Measurements from ENCODE around the gene SORL1. TPM values are rescaled to one million over a fixed set of nuclear protein-coding genes. Genes with fewer than 3 reads are reported as not detected.

The SORL1 gene
- total RNA-seq, 2 experiments from 2014 or later = 179 to 195 TPM

DNA sequence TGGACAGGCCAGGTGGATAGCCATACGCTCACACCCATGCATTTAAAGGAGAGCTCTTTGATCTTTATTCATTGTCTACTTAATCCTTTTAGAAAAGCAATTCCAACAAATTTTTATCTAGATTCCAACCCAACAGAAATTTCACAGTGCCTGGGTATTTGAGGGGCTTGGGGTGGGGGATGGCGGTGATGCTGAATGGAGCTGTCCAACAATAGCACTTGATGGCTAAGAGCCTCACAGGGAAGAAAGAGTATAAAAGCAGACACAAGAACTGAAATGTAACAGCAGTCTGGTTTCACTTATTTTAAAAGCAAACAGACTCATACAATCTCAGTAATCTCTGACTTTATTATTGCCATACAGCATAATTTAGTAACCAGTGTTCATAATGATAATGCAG lies 102.4 kb downstream of the SORL1 start:
- Mint-ChIP-seq H3K9me3 (no peaks in the 10 kb centered on the region), H3K4me1 (peaks cover 16% of the 10 kb centered on the region), H3K27me3 (no peaks in the 10 kb centered on the region), H3K27ac (no peak overlapping the region), H3K4me3 (no peak overlapping the region), H3K36me3 (peaks cover 53% of the 10 kb centered on the region)
- no peak for ATAC-seq (ENCODE audit: low read depth)
- DNase-seq = no peak
- POLR2A ChIA-PET = no interaction called here

DNA sequence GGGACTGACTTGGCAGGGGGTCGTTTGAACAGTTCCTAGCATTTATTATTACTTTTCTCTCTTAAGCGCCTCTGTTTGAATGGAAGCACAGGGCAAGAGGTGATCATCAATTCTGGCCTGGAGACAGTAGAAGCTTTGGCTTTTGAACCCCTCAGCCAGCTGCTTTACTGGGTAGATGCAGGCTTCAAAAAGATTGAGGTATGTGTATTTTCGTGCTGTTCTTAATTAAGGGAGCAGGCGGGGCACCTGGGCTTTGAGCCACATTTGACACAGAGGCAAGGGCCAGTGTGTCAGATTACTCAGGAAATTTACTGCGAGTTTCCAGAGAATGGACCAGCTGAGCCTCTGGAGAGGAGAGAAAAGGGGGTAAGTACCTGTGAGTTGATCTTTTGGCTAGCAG lies 103.0 kb downstream of the SORL1 start:
- no peak overlapping the region for H3K4me3 Mint-ChIP-seq
- ATAC-seq (ENCODE audit: low read depth) (no peak), DNase-seq (no peak)
- no peaks in the 10 kb centered on the region for H3K9me3 Mint-ChIP-seq
- peaks cover 16% of the 10 kb centered on the region for H3K4me1 Mint-ChIP-seq
- H3K27ac Mint-ChIP-seq = peak overlapping the region; percentile 65
- H3K27me3 Mint-ChIP-seq = no peaks in the 10 kb centered on the region
- POLR2A ChIA-PET = no interaction called here
- peaks cover 57% of the 10 kb centered on the region for H3K36me3 Mint-ChIP-seq

DNA sequence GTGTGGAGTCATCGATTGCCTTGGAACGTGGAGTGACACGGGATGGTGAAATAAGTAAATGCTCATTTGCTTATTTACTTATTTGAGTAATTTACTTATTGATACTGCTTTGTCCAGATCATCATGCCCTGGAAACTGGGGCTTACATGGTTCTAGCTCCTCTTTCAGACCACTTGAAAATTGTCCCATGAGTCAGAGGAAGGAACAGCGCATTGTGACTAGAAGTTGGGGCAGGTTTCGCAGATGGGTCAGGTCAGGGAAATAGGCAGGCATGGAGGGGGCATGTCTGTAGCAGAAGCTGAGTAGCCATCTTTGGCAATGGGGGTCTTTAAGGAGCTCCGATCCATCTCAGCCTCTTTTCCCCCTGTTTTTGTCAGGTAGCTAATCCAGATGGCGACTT lies 104.8 kb downstream of the SORL1 start:
- Mint-ChIP-seq H3K27ac (no peak overlapping the region), H3K9me3 (no peaks in the 10 kb centered on the region), H3K36me3 (peaks cover 59% of the 10 kb centered on the region), H3K4me3 (no peak overlapping the region), H3K27me3 (no peaks in the 10 kb centered on the region), H3K4me1 (peaks cover 16% of the 10 kb centered on the region)
- DNase-seq (no peak), ATAC-seq (ENCODE audit: low read depth) (no peak)
- POLR2A ChIA-PET = no interaction called here

DNA sequence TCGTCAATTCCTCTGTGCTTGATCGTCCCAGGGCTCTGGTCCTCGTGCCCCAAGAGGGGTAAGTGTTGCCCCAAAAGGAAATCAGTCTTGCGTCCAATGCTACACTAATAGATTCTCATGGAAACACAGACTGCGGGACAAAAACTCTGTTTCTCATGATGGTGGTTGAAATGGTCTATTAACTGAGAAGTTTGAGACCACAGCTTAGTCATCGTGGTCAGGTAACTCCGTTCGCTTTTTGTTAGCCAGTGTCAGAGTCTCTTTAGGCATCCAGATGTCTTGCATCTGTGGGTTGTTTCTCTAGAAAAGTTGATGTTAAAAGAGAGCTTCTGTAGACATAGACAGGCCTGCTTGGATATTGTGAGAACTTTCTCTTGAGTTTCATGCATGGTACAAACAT lies 105.2 kb downstream of the SORL1 start:
- Mint-ChIP-seq H3K4me3 (peak overlapping the region; percentile 25), H3K9me3 (no peaks in the 10 kb centered on the region), H3K27ac (no peak overlapping the region), H3K4me1 (peaks cover 19% of the 10 kb centered on the region), H3K27me3 (no peaks in the 10 kb centered on the region), H3K36me3 (peaks cover 62% of the 10 kb centered on the region)
- DNase-seq = no peak
- POLR2A ChIA-PET = no interaction called here
- peak; percentile 51 for ATAC-seq (ENCODE audit: low read depth)

DNA sequence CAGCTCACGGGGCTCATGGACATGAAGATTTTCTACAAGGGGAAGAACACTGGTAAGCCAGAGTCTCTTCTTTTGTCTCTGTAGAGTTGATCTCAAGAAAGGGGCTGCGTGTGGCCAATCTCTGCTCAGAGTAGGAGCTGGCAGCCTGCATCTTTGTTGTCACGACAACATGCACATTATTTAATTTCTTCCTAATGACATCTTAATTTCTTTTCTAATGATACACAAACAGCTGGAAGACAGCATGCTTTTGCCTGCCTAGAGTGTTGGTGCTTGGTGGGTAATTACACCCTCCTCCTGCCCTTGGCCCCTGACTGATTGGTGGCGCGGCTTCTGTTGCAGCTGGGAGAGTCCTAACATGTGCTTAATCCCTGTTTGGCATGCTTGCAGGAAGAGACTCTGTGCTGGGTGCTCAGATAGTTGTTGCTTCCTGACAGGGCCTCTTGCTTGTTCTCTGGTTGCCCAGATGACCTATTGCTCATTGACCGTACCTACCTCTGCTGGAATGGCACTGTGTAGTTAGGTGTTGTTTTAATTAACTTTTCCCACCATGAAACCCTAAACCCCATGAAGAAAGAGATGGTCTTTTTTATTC lies 107.6 kb downstream of the SORL1 start:
- H3K4me1 Mint-ChIP-seq = peaks cover 19% of the 10 kb centered on the region
- H3K4me3 Mint-ChIP-seq = no peak overlapping the region
- POLR2A ChIA-PET = no interaction called here
- H3K27me3 Mint-ChIP-seq = no peaks in the 10 kb centered on the region
- peaks cover 59% of the 10 kb centered on the region for H3K36me3 Mint-ChIP-seq
- ATAC-seq (ENCODE audit: low read depth) (no peak), DNase-seq (no peak)
- H3K27ac Mint-ChIP-seq = no peak overlapping the region
- H3K9me3 Mint-ChIP-seq = no peaks in the 10 kb centered on the region

DNA sequence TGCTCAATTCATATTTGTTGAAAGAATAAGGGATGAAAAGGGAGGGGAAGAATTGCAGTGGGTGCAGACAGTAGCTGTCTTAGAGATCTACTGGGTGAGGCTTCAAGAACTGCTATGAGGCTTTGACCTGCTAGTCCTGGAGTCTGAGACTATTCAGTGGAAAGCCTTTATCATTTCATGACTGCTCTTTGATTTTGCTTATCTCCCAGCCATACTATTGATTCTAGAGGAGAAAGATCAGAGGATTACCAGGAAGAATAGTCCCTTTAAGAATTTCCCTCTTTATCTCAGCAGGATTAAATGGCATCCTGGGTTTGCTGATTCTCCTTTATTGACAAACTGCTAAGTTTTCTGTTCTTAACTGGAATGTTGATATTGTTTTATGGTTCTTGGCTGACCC lies 108.1 kb downstream of the SORL1 start:
- Mint-ChIP-seq H3K36me3 (peaks cover 58% of the 10 kb centered on the region), H3K4me1 (peaks cover 19% of the 10 kb centered on the region), H3K27ac (no peak overlapping the region), H3K27me3 (no peaks in the 10 kb centered on the region), H3K9me3 (no peaks in the 10 kb centered on the region), H3K4me3 (no peak overlapping the region)
- DNase-seq = no peak
- ATAC-seq (ENCODE audit: low read depth) = no peak
- POLR2A ChIA-PET = no interaction called here

DNA sequence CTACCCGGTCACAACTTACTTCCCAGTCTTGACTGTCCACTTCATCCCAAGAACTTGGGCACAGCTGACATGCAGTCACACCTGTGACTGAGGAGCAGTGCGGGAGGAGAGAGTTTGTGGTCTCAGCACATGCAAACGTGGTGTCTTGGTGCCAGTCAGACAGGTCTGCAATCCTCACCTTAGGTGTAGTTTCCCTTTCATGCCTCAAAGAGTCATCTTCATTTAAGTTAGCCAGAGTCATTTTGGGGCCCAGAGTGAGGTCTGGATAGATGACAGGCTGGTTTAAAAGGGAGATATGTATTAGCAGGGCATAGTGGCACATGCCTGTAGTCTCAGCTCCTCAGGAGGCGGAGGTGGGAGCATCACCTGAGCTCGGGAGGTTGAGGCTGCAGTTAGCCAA lies 109.1 kb downstream of the SORL1 start:
- peaks cover 19% of the 10 kb centered on the region for H3K4me1 Mint-ChIP-seq
- DNase-seq = no peak

DNA sequence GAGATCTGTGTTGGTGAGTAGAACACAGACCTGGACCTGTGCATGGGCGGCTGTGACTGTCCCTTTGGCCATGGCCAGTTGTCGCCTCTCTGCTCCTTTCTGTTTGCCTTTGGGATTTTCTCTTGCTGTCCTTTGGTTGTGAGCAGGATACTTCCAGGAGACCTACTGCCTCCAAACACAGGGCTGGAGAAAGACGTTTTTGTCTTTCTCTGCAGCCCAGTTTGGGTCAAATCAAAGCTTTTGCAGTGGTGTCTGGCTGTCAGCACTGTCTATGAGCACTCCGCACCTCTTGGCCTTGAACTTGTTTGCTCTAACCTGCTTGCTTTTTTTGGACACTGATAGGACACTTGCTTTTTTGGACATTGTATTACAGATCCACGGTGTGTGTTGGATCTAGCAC lies 109.6 kb downstream of the SORL1 start:
- Mint-ChIP-seq H3K4me3 (no peak overlapping the region), H3K27me3 (no peaks in the 10 kb centered on the region), H3K36me3 (peaks cover 47% of the 10 kb centered on the region), H3K4me1 (peaks cover 15% of the 10 kb centered on the region), H3K9me3 (no peaks in the 10 kb centered on the region), H3K27ac (no peak overlapping the region)
- POLR2A ChIA-PET = no interaction called here
- ATAC-seq (ENCODE audit: low read depth) (no peak), DNase-seq (no peak)

More for the DNA sequence above, 109.1 kb downstream of the SORL1 start:
- POLR2A ChIA-PET = no interaction called here
- no peaks in the 10 kb centered on the region for H3K9me3 Mint-ChIP-seq
- no peaks in the 10 kb centered on the region for H3K27me3 Mint-ChIP-seq
- H3K27ac Mint-ChIP-seq = no peak overlapping the region
- H3K36me3 Mint-ChIP-seq = peaks cover 51% of the 10 kb centered on the region
- H3K4me3 Mint-ChIP-seq = no peak overlapping the region
- ATAC-seq (ENCODE audit: low read depth) = no peak

DNA sequence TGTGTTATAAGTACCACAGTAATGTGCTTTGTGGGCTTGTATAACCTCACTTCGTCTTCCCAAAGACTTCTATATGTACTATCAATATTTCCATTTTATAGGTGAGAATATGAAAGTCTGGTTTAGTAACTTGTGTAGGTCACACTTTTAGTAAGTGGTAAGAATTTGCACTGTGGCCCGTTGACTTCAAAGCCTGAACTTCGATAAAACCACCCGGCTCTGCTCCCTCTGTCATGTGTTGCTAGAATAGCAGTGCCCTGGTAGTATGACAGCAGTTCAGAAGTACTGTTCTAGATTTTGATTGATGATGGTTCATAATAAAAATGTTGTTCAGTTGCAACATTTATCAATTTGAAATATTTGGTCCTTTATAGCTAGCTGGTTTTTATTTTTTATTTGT lies 110.9 kb downstream of the SORL1 start:
- Mint-ChIP-seq H3K9me3 (no peaks in the 10 kb centered on the region), H3K27ac (no peak overlapping the region), H3K4me1 (peaks cover 7% of the 10 kb centered on the region), H3K27me3 (no peaks in the 10 kb centered on the region), H3K36me3 (peaks cover 47% of the 10 kb centered on the region), H3K4me3 (no peak overlapping the region)
- DNase-seq (no peak), ATAC-seq (ENCODE audit: low read depth) (peak; percentile 33)
- POLR2A ChIA-PET = no interaction called here

DNA sequence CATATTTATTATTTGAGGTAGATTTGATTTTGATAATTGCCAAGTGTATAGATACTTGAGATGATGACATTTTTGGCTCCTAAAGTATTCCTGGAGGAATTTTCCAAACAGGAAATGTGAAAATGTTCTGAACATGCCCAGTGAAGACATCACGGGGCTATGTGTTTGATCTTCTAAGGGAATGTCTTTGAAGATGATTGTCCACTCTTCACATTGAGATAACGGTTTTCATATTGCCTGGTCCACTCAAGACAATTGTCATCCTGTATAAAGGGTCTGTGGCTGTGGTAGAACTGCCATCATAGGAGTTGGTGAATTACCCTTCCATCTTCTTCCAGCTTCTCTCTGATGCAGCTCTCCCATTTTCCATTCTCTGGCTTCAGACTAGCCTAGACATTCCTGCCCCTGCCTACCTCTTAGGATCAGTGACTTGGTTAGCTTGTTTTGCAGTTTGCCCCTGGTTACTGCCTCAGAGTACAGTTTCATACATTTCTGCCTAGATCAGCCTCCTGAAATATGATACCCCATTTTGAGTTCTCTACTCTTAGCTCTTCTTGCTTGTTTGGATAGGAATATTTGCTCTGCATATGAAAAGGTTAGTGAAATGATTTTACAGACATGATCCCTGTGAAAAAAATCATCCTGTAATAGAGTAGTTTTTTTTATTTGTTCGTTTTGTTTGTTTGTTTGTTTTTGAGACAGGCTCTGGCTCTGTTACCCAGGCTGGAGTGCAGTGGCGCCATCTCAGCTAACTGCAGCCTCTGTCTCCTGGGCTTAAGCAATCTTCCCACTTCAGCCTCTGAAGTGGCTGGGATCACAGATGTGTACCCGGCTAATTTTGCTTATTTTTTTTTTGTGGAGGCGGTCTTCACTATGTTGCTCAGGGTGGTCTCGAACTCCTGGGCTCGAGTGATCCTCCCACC lies 112.0 kb downstream of the SORL1 start:
- POLR2A ChIA-PET = no interaction called here
- peaks cover 40% of the 10 kb centered on the region for H3K36me3 Mint-ChIP-seq
- DNase-seq = no peak
- peaks cover 7% of the 10 kb centered on the region for H3K4me1 Mint-ChIP-seq
- no peak overlapping the region for H3K4me3 Mint-ChIP-seq
- H3K27me3 Mint-ChIP-seq = no peaks in the 10 kb centered on the region
- no peak for ATAC-seq (ENCODE audit: low read depth)
- H3K27ac Mint-ChIP-seq = no peak overlapping the region
- H3K9me3 Mint-ChIP-seq = no peaks in the 10 kb centered on the region

DNA sequence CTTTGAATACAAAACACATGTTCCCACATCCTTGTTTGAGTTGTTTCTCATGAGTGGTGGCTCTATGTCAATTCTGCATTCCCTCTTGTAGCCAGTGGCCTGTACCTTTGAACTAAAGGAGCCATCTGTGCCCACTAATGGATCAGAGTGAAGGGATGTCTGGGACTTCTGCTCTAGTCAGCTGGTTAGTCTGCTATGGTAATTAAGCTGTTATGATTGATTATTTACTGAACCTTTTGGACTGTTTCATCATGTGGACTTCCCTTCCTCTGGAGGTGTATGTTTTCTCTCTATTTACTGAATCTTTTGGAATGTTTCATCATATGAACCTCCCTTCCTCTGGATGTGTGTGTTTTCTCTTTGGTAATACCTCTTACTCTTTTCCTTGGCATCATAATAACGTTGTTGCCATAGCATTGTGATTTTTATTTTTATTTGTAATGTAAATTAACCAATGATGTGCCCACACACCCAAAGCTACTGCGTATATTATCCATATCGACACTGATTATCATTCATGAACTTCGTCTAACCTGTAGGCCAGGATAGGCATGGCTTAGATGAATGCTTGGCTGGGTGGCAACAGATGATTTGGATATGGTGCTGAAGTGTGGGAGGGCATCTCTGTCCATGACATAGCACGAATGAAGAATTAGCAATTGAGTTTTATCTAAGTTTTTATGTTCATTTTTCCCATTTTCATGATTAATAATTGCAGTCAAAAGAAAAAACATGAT lies 113.0 kb downstream of the SORL1 start:
- Mint-ChIP-seq H3K4me1 (peaks cover 7% of the 10 kb centered on the region), H3K27me3 (no peaks in the 10 kb centered on the region), H3K36me3 (peaks cover 37% of the 10 kb centered on the region), H3K9me3 (no peaks in the 10 kb centered on the region), H3K4me3 (no peak overlapping the region), H3K27ac (no peak overlapping the region)
- POLR2A ChIA-PET = no interaction called here
- ATAC-seq (ENCODE audit: low read depth) (no peak), DNase-seq (no peak)

DNA sequence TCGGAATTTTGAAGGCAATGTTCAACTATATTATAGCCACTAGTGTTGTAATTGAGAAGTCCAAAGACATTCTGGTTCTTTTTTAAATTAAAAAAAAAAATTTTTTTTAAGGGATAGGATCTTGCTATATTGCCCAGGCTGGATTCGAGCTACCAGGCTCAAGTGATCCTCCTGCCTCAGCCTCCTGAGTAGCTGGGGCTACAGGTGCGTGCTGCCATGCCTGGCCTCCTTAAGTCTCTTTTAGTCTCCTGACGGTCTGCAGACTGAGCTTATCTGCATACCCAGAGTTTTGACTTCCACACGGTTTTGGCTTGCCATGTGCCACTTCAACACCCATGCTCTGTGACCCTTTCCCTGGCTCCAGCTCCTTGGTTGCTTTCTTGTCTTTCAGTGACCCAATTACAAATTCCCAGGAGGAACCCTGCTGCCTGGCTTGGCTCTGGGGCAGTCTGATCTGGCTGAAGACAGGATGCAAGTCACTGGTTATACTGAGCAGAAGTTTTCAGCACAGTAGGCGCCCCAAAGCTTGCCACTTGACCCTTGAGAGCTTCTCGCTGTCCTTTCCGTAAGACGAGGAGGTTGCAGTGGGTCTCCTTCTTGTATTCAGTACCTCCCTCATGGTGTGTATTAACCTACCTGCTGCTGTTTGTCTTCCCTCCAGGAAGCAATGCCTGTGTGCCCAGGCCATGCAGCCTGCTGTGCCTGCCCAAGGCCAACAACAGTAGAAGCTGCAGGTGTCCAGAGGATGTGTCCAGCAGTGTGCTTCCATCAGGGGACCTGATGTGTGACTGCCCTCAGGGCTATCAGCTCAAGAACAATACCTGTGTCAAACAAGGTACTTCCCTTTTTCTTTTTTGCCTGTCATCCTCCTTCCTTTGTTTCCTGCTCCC lies 114.4 kb downstream of the SORL1 start:
- Mint-ChIP-seq H3K4me3 (no peak overlapping the region), H3K4me1 (peaks cover 7% of the 10 kb centered on the region), H3K27me3 (no peaks in the 10 kb centered on the region), H3K36me3 (peaks cover 38% of the 10 kb centered on the region), H3K27ac (no peak overlapping the region), H3K9me3 (no peaks in the 10 kb centered on the region)
- ATAC-seq (ENCODE audit: low read depth) (no peak), DNase-seq (no peak)
- POLR2A ChIA-PET = interaction anchor here (0.8 kb wide), 1 partner anchor 117 kb away, joined by 3 read pairs; no protein-coding TSS in a partner anchor

DNA sequence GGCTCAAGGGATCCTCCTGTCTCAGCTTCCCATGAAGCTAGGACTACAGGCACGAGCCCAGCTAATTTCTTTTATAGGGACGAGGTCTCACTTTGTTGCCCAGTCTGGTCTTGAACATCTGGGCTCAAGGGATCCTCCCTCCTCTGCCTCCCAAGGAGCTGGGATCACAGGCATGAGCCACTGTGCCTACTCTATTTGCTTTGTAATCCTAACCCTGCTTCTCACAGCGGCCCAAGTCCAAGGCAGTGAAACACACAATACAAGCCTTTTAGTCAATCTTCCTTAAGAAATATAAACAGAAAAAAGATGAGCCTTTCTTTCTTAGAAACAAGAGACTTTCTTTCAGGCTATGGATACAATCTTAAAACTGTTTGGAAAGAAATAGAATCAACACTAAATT lies 115.9 kb downstream of the SORL1 start:
- Mint-ChIP-seq H3K27me3 (no peaks in the 10 kb centered on the region), H3K27ac (no peak overlapping the region), H3K36me3 (peaks cover 31% of the 10 kb centered on the region), H3K4me1 (peaks cover 3% of the 10 kb centered on the region), H3K9me3 (no peaks in the 10 kb centered on the region), H3K4me3 (no peak overlapping the region)
- DNase-seq (no peak), ATAC-seq (ENCODE audit: low read depth) (no peak)
- POLR2A ChIA-PET = no interaction called here
